Neural cell (in vitro differentiated cells): ENCODE data around the gene SCYL1. TPM values are rescaled to one million over a fixed set of nuclear protein-coding genes. Genes with fewer than 3 reads are reported as not detected.

Source experiments
- H2AFZ ChIP-seq: fragments of 200-600, 300-800 bp; sonication (generic), shearing (Covaris generic); 2 replicates; pipeline ENCODE4 v1.6.0; 2014; ENCODE audit warnings: low read depth, mild to moderate bottlenecking, antibody characterized with exemption, low read length, moderate library complexity
- H3F3A ChIP-seq: fragments of 200-600 bp; shearing (Covaris generic); 2 replicates; pipeline ENCODE4 v1.6.1; 2016; ENCODE audit warnings: mild to moderate bottlenecking, moderate library complexity, mixed read lengths, antibody characterized with exemption, low read length; ENCODE audit not compliant: insufficient read depth, poor library complexity, severe bottlenecking
- H3K27ac ChIP-seq: fragments of 200-600, 300-800 bp; sonication (generic), shearing (Covaris generic); 2 replicates; pipeline ENCODE4 v1.5.1; 2014; ENCODE audit warnings: mild to moderate bottlenecking, low read length, moderate library complexity
- H3K27me3 ChIP-seq: fragments of 300-800, 200-600 bp; sonication (generic), shearing (Covaris generic); 2 replicates; pipeline ENCODE4 v1.6.0; 2014; ENCODE audit warnings: mild to moderate bottlenecking, low read depth, low read length, moderate library complexity; ENCODE audit not compliant: insufficient read depth
- H3K36me3 ChIP-seq: fragments of 300-800, 200-600 bp; sonication (generic), shearing (Covaris generic); 2 replicates; pipeline ENCODE4 v1.5.1; 2014; ENCODE audit warnings: mild to moderate bottlenecking, antibody characterized with exemption, low read length, moderate library complexity; ENCODE audit not compliant: insufficient read depth
- H3K4me2 ChIP-seq: fragments of 300-800, 200-600 bp; sonication (generic), shearing (Covaris generic); 2 replicates; pipeline ENCODE4 v1.6.0; 2014; ENCODE audit warnings: mild to moderate bottlenecking, low read length
- H3K4me3 ChIP-seq: fragments of 300-800, 200-600 bp; sonication (generic), shearing (Covaris generic); 2 replicates; pipeline ENCODE4 v1.5.1; 2014; ENCODE audit warnings: mild to moderate bottlenecking, low read length, moderate library complexity
- H3K79me2 ChIP-seq: fragments of 200-600 bp; shearing (Covaris generic); replicated peaks from 2 replicates; pipeline ENCODE4 v1.6.0; 2014; ENCODE audit warnings: mild to moderate bottlenecking, low read length, moderate library complexity; ENCODE audit not compliant: insufficient read depth
- H3K9ac ChIP-seq: fragments of 300-800, 200-600 bp; sonication (generic), shearing (Covaris generic); 2 replicates; pipeline ENCODE4 v1.6.1; 2016; ENCODE audit warnings: mild to moderate bottlenecking, low read length, mixed read lengths
- H3K9me2 ChIP-seq: fragments of 200-600 bp; shearing (Covaris generic); 2 replicates; pipeline ENCODE4 v1.6.1; 2016; ENCODE audit warnings: mild to moderate bottlenecking, low read length, mixed read lengths; ENCODE audit not compliant: insufficient read depth
- H3K9me3 ChIP-seq: fragments of 200-600, 300-800 bp; sonication (generic), shearing (Covaris generic); 2 replicates; pipeline ENCODE4 v1.6.1; 2016; ENCODE audit warnings: mild to moderate bottlenecking, mixed run types, low read length, moderate library complexity, mixed read lengths
- H4K20me1 ChIP-seq: fragments of 200-600 bp; shearing (Covaris generic); 2 replicates; pipeline ENCODE4 v1.6.1; 2016; ENCODE audit warnings: mild to moderate bottlenecking, mixed run types; ENCODE audit not compliant: insufficient read depth
- CTCF ChIP-seq: fragments of 450-650 bp; IDR thresholded peaks from 2 replicates; pipeline ENCODE4 v1.5.1; 2014; ENCODE audit warnings: antibody characterized with exemption, mild to moderate bottlenecking, moderate library complexity; ENCODE audit not compliant: poor library complexity, severe bottlenecking
- EP300 ChIP-seq: fragments of 450-650 bp; conservative IDR thresholded peaks from 2 replicates; pipeline ENCODE4 v1.6.1; 2014; ENCODE audit warnings: antibody characterized with exemption, mild to moderate bottlenecking, moderate library complexity; ENCODE audit not compliant: poor library complexity, severe bottlenecking
- EZH2 ChIP-seq: fragments of 200-600, 300-800 bp; shearing (Covaris generic), sonication (generic); IDR thresholded peaks from 2 replicates; pipeline ENCODE4 v1.6.1; 2014; ENCODE audit warnings: antibody characterized with exemption, low read length, borderline replicate concordance, mild to moderate bottlenecking; ENCODE audit not compliant: insufficient read depth, poor library complexity, severe bottlenecking
- MXI1 ChIP-seq: fragments of 450-650 bp; conservative IDR thresholded peaks from 2 replicates; pipeline ENCODE4 v1.6.1; 2014; ENCODE audit warnings: antibody characterized with exemption, mild to moderate bottlenecking; ENCODE audit not compliant: poor library complexity, severe bottlenecking
- POLR2AphosphoS5 ChIP-seq: IDR thresholded peaks from 2 replicates; pipeline ENCODE4 v1.6.1; 2012
- RAD21 ChIP-seq: fragments of 450-650 bp; conservative IDR thresholded peaks from 2 replicates; pipeline ENCODE4 v1.6.1; 2014; ENCODE audit warnings: antibody characterized with exemption, mild to moderate bottlenecking, moderate library complexity
- REST ChIP-seq: IDR thresholded peaks from 2 replicates; pipeline ENCODE4 v1.6.1; 2012; ENCODE audit warnings: borderline replicate concordance
- SMC3 ChIP-seq: fragments of 450-650 bp; conservative IDR thresholded peaks from 2 replicates; pipeline ENCODE4 v1.6.1; 2014; ENCODE audit warnings: antibody characterized with exemption, mild to moderate bottlenecking, moderate library complexity; ENCODE audit not compliant: poor library complexity
- TAF1 ChIP-seq: IDR thresholded peaks from 2 replicates; pipeline ENCODE4 v1.6.1; 2012; ENCODE audit warnings: low read depth
- polyA plus RNA-seq: library from polyadenylated mRNA; depleted of rRNA; stranded (reverse); fragments of >200 nt; gene quantifications from 2 replicates; pipeline ENCODE4 v1.2.3, GENCODE V29; 2014

Gene SCYL1
- polyA plus RNA-seq, 1 donor from 2014 or later: 48.3 TPM

- Histone ChIP-seq H3K4me3 (no peak overlapping the region), H3K4me2 (no peak overlapping the region), H3F3A (no peaks in the 10 kb centered on the region), H3K79me2 (peaks cover 10% of the 10 kb centered on the region), H3K27ac (no peak overlapping the region), H2AFZ (no peak overlapping the region), H3K36me3 (peaks cover 7% of the 10 kb centered on the region), H4K20me1 (no peaks in the 10 kb centered on the region), H3K27me3 (no peaks in the 10 kb centered on the region), H3K9me2 (no peaks in the 10 kb centered on the region), H3K9me3 (no peaks in the 10 kb centered on the region), H3K9ac (no peak overlapping the region)
- TF ChIP-seq MXI1: no peak
- TF ChIP-seq EP300: no peak
- TF ChIP-seq TAF1: no peak
- TF ChIP-seq RAD21: no peak
- no peak for TF ChIP-seq REST
- no peak for TF ChIP-seq CTCF
- TF ChIP-seq SMC3: no peak
- no peak for TF ChIP-seq EZH2
- TF ChIP-seq POLR2AphosphoS5: no peak
Measured at GRCh38 chr11:65528819-65529350, 4.0 kb downstream of the SCYL1 start.

GRCh38 chr11:65529475-65530156, 4.7 kb downstream of the SCYL1 start:
- H3K4me2 ChIP-seq: no peak overlapping the region
- no peaks in the 10 kb centered on the region for H4K20me1 ChIP-seq
- no peak overlapping the region for H2AFZ ChIP-seq
- no peaks in the 10 kb centered on the region for H3K9me3 ChIP-seq
- H3K36me3 ChIP-seq: peaks cover 7% of the 10 kb centered on the region
- no peaks in the 10 kb centered on the region for H3K9me2 ChIP-seq
- TF ChIP-seq TAF1 (no peak), REST (no peak), EP300 (no peak)
- H3F3A ChIP-seq: no peaks in the 10 kb centered on the region
- H3K27ac ChIP-seq: no peak overlapping the region
- no peaks in the 10 kb centered on the region for H3K27me3 ChIP-seq
- peaks cover 10% of the 10 kb centered on the region for H3K79me2 ChIP-seq
- no peak overlapping the region for H3K4me3 ChIP-seq
- no peak overlapping the region for H3K9ac ChIP-seq
